ENCODE data around the gene SP140.

SP140 gene

GRCh38 chr2:230202430-230203109, 23.0 kb upstream of the SP140 start:
- no peak for TF ChIP-seq CTCF (IDR thresholded peaks at IDR 0.05; ENCODE audit: insufficient read depth, missing control alignments)
- no peak for DNase-seq (ENCODE audit: insufficient read length, low spot score)
- FAIRE-seq: no peak

DNA sequence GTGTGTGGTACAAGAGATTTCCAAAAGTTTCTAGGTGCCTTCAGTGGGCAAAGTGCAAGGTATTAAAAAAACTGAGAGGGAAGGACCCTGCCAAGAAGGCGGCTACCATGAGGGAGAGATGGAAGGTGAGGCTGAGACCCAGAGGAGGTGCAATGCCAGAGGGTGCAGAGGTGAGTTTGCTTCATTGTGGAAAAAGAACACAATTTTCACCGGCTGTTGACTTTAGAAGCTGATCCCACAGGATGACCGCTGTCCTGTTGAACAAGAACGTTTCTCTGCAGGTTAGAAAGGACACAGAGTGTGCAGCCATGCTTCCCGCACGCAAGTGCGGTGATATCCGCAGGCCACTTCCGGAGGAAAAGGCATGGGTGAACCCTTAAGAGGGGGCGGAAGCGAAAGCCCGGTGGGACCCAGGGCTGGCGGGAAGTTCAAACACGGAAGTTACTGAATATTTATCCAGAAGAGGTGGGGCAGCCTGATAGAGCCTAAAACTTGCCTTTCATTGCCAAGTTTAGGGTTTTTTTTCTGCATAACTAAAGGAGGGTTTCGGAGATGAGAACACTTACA, 22.3 kb upstream of the SP140 start:
- FAIRE-seq (no peak), DNase-seq (ENCODE audit: insufficient read length, low spot score) (no peak)
- TF ChIP-seq CTCF (IDR thresholded peaks at IDR 0.05; ENCODE audit: insufficient read depth, missing control alignments): no peak

DNA sequence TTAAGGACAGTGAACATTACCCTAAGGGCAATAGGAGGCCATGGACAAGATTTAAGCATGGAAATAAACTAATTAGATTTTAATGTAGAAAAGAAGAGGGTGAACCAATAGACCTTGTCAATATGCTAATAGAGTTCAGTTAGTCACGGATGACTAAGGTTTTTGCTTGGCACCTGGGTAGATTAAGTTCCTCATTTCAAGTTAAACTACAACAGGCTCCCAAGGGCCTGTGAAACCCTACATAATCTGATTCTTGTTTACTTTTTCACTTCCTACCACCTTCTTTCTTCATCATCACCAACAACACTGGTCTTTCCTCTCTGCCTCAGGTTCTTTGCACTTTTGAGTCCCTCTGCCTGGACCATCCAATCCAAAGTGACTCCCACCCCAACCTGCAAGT, 20.5 kb upstream of the SP140 start:
- DNase-seq (ENCODE audit: insufficient read length, low spot score): no peak

DNA sequence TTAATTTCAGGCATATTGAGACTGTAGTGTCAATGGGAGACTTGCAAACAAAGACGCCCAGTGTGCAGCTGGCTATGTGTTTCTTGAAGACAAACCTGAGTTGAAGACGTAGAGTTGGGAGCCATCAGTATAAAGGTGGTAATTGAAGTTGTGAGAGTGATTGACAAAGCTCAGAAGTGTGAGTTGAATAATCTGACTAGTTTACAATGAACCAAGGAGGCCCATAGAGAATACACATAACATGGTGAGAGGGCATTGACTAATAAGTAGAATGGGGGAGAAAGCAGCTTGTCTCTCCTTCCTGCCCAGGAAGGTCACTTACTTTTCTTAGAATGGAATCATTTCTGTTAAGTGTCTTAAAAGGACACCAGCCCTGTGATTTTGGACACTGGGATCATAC, 19.8 kb upstream of the SP140 start:
- FAIRE-seq (no peak), DNase-seq (ENCODE audit: insufficient read length, low spot score) (no peak)
- no peak for TF ChIP-seq CTCF (IDR thresholded peaks at IDR 0.05; ENCODE audit: insufficient read depth, missing control alignments)

More for the DNA sequence above, 20.5 kb upstream of the SP140 start:
- no peak for FAIRE-seq
- TF ChIP-seq CTCF (IDR thresholded peaks at IDR 0.05; ENCODE audit: insufficient read depth, missing control alignments): no peak

DNA sequence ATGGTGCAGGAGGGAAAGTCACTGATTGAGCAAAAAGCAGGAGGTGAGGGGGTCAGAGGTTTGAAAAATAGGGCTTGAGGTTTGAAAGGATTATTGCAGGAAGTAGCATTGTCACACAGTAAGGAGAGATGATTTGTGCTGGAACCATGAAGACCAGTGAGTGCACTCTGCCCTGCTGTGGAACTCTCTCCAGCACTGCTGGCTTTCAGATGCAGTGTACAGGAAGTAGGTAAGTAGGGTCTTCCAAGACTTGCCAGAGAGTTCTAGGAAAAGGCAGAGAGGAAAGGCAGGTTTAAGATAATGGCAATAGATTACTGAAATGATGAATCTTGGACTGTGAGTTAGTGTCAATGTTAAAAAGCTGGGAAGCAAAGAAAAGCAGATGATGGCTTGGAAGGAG, 17.0 kb upstream of the SP140 start:
- no peak for DNase-seq (ENCODE audit: insufficient read length, low spot score)
- TF ChIP-seq CTCF (IDR thresholded peaks at IDR 0.05; ENCODE audit: insufficient read depth, missing control alignments): no peak
- no peak for FAIRE-seq

- no peak for DNase-seq (ENCODE audit: insufficient read length, low spot score)
- no peak for TF ChIP-seq CTCF (IDR thresholded peaks at IDR 0.05; ENCODE audit: insufficient read depth, missing control alignments)
- FAIRE-seq: no peak
These were observed 16.0 kb upstream of the SP140 start for GRCh38 chr2:230209422-230210051.

- DNase-seq (ENCODE audit: insufficient read length, low spot score): no peak
- no peak for FAIRE-seq
These were observed 9.0 kb upstream of the SP140 start for GRCh38 chr2:230216489-230216888.

More at GRCh38 chr2:230216489-230216888, 9.0 kb upstream of the SP140 start:
- TF ChIP-seq CTCF (IDR thresholded peaks at IDR 0.05; ENCODE audit: insufficient read depth, missing control alignments): no peak

All from D721Med (cell line).